ENCODE measurements around the gene PRLH.

Gene PRLH

DNA sequence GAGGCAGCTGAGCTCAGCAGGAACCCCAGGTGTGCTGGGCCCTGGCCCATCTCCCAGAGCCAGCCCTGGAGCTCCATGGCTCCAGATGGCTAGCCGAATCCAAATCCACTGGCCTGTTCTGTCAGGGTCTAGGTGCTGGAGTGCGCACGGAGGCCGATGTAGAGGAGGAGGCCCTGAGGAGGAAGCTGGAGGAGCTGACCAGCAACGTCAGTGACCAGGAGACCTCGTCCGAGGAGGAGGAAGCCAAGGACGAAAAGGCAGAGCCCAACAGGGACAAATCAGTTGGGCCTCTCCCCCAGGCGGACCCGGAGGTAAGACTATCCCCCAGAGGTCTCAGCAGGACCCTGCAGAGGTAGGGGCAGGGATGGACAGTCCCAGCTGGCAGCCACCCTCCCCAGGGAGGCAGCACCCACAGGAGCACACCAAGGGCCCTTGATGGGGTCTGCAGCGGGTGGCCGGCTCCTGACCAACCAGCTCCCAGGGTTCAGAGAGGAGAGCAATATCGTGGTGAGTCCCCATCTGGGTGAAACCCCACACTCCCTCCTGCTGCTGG lies 26.1 kb upstream of the PRLH start:
- Histone ChIP-seq H3K36me3 (ENCODE audit: insufficient read depth, low read length) (no peaks in the 10 kb centered on the region), H3K27me3 (ENCODE audit: insufficient read depth, low read length) (no peaks in the 10 kb centered on the region), H3K9me3 (ENCODE audit: insufficient read depth, low read depth, low read length) (no peaks in the 10 kb centered on the region), H3K9ac (ENCODE audit: low read depth, low read length) (no peak overlapping the region), H3K4me3 (ENCODE audit: low read length) (no peak overlapping the region), H3K27ac (ENCODE audit: low read depth, low read length) (no peak overlapping the region), H3K4me1 (ENCODE audit: insufficient read depth, low read length) (no peaks in the 10 kb centered on the region)
- WGBS, result 95% methylated on average over 13 of the region's 13 CpGs

GRCh38 chr2:237540823-237541222 lies 25.6 kb upstream of the PRLH start:
- no peak overlapping the region for H3K9ac ChIP-seq (ENCODE audit: low read depth, low read length)
- no peaks in the 10 kb centered on the region for H3K27me3 ChIP-seq (ENCODE audit: insufficient read depth, low read length)
- no peak overlapping the region for H3K4me3 ChIP-seq (ENCODE audit: low read length)

GRCh38 chr2:237541243-237541642 lies 25.1 kb upstream of the PRLH start:
- H3K9me3 ChIP-seq (ENCODE audit: insufficient read depth, low read depth, low read length), result no peaks in the 10 kb centered on the region
- WGBS, result 65% methylated on average over 5 of the region's 5 CpGs

More at GRCh38 chr2:237540823-237541222, 25.6 kb upstream of the PRLH start:
- H3K9me3 ChIP-seq (ENCODE audit: insufficient read depth, low read depth, low read length), result no peaks in the 10 kb centered on the region
- no peak overlapping the region for H3K27ac ChIP-seq (ENCODE audit: low read depth, low read length)
- no peaks in the 10 kb centered on the region for H3K4me1 ChIP-seq (ENCODE audit: insufficient read depth, low read length)
- no peaks in the 10 kb centered on the region for H3K36me3 ChIP-seq (ENCODE audit: insufficient read depth, low read length)
- 93% methylated on average over 6 of the region's 6 CpGs for WGBS

DNA sequence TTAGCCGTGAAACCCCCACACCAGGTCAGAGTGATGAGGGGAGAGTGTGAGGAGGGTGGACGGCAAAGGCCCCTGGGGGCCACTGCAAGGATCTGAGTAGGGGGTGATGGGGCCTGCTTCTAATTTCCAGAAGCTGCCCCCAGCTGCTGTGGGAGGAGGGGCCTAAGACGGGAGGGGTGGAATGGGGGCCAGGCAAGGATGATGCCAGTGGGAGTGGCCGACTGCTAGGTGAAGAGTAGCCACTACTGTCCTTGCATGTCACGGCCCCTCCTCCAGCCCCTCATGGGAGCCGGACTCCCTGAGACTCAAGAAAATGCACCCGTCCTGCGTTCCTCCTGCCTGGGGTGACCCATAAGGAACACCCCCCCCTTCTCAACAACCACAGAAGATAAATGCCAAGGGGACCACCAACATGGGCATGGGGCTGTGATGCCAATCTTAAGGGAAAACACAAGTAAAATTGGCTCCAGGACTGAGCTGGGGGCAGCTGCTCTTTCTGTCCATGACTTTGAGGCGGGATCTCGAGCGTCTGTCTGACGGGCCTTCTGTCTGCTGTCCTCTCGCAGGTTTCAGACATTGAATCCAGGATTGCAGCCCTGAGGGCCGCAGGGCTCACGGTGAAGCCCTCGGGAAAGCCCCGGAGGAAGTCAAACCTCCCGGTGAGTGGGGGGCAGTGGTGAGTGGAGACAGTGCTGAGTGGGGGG lies 24.2 kb upstream of the PRLH start:
- Histone ChIP-seq H3K9me3 (ENCODE audit: insufficient read depth, low read depth, low read length) (no peaks in the 10 kb centered on the region), H3K36me3 (ENCODE audit: insufficient read depth, low read length) (no peaks in the 10 kb centered on the region), H3K27me3 (ENCODE audit: insufficient read depth, low read length) (no peaks in the 10 kb centered on the region), H3K9ac (ENCODE audit: low read depth, low read length) (no peak overlapping the region), H3K4me3 (ENCODE audit: low read length) (no peak overlapping the region), H3K27ac (ENCODE audit: low read depth, low read length) (no peak overlapping the region), H3K4me1 (ENCODE audit: insufficient read depth, low read length) (no peaks in the 10 kb centered on the region)
- WGBS, result 87% methylated on average over 18 of the region's 18 CpGs

More at GRCh38 chr2:237541243-237541642, 25.1 kb upstream of the PRLH start:
- no peak overlapping the region for H3K4me3 ChIP-seq (ENCODE audit: low read length)
- no peaks in the 10 kb centered on the region for H3K4me1 ChIP-seq (ENCODE audit: insufficient read depth, low read length)
- no peaks in the 10 kb centered on the region for H3K27me3 ChIP-seq (ENCODE audit: insufficient read depth, low read length)
- no peak overlapping the region for H3K27ac ChIP-seq (ENCODE audit: low read depth, low read length)
- H3K9ac ChIP-seq (ENCODE audit: low read depth, low read length), result no peak overlapping the region
- H3K36me3 ChIP-seq (ENCODE audit: insufficient read depth, low read length), result no peaks in the 10 kb centered on the region

- Histone ChIP-seq H3K4me1 (ENCODE audit: insufficient read depth, low read length) (no peaks in the 10 kb centered on the region), H3K9me3 (ENCODE audit: insufficient read depth, low read depth, low read length) (no peaks in the 10 kb centered on the region), H3K9ac (ENCODE audit: low read depth, low read length) (no peak overlapping the region), H3K27ac (ENCODE audit: low read depth, low read length) (no peak overlapping the region), H3K4me3 (ENCODE audit: low read length) (no peak overlapping the region), H3K36me3 (ENCODE audit: insufficient read depth, low read length) (no peaks in the 10 kb centered on the region), H3K27me3 (ENCODE audit: insufficient read depth, low read length) (no peaks in the 10 kb centered on the region)
- WGBS, result 81% methylated on average over 8 of the region's 8 CpGs
Observed at GRCh38 chr2:237546040-237546875, 20.1 kb upstream of the PRLH start.

DNA sequence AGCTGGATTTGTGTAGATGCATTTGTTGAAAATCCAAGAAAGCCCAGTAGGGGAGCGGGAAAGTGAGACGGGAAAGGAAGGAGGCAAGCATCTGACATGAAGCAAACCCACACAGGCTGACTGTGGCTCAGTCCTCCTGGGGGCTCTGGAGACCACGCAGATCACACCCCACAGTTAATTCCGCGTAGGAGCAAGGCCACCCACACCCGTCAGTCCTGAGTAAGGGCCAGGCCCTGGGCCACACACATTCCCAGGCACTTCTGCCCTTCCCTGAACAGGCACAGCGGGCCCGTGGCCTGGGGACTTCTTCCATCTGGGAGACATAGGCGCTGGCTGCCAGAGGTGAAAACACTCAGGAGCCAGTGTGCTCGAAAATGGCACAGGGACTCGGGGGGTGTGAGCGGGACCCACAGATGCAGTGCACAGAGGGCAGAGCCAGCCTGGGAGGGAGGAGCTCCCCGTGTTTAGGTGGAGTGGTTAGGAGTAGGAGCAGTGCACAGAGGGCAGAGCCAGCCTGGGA lies 19.4 kb upstream of the PRLH start:
- H3K36me3 ChIP-seq (ENCODE audit: insufficient read depth, low read length), result no peaks in the 10 kb centered on the region
- H3K9ac ChIP-seq (ENCODE audit: low read depth, low read length), result no peak overlapping the region
- no peak overlapping the region for H3K27ac ChIP-seq (ENCODE audit: low read depth, low read length)
- WGBS, result 92% methylated on average over 12 of the region's 13 CpGs
- H3K4me3 ChIP-seq (ENCODE audit: low read length), result no peak overlapping the region
- no peaks in the 10 kb centered on the region for H3K27me3 ChIP-seq (ENCODE audit: insufficient read depth, low read length)
- no peaks in the 10 kb centered on the region for H3K9me3 ChIP-seq (ENCODE audit: insufficient read depth, low read depth, low read length)
- H3K4me1 ChIP-seq (ENCODE audit: insufficient read depth, low read length), result no peaks in the 10 kb centered on the region

DNA sequence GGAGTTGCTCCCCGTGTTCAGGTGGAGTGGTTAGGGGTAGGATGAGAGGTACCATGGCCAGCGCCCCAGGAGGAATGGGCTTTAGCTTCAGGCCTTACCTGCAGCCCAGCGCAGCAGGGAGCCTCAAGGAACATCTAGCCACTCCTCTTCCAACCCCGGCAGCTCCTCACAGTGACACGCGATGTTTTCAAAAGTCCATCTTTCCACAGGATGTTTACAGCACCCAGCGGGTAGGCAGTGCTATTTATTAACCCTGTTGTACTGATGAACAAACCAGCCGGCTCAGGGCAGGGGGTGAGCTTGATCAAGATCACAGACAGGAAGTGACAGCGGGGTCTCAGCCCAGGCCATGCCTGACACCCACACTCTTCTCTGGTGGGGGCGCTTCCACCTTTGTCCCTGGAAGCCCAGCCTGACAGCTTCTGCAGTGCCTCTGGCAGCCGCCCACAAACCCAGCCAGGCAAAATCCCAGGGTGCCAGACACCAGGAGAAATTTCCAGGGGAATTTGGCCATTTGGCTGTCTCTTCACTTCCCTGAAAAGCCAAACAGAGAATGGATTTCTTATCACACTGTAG lies 18.4 kb upstream of the PRLH start:
- no peaks in the 10 kb centered on the region for H3K27me3 ChIP-seq (ENCODE audit: insufficient read depth, low read length)
- no peak overlapping the region for H3K27ac ChIP-seq (ENCODE audit: low read depth, low read length)
- H3K9me3 ChIP-seq (ENCODE audit: insufficient read depth, low read depth, low read length), result no peaks in the 10 kb centered on the region
- H3K4me3 ChIP-seq (ENCODE audit: low read length), result no peak overlapping the region
- H3K9ac ChIP-seq (ENCODE audit: low read depth, low read length), result no peak overlapping the region
- H3K4me1 ChIP-seq (ENCODE audit: insufficient read depth, low read length), result no peaks in the 10 kb centered on the region
- 70% methylated on average over 11 of the region's 11 CpGs for WGBS
- no peaks in the 10 kb centered on the region for H3K36me3 ChIP-seq (ENCODE audit: insufficient read depth, low read length)

GRCh38 chr2:237549216-237549615 lies 17.2 kb upstream of the PRLH start:
- Histone ChIP-seq H3K4me3 (ENCODE audit: low read length) (no peak overlapping the region), H3K27ac (ENCODE audit: low read depth, low read length) (no peak overlapping the region), H3K9me3 (ENCODE audit: insufficient read depth, low read depth, low read length) (peaks cover 5% of the 10 kb centered on the region; the same call in 1 of the 2 replicates), H3K4me1 (ENCODE audit: insufficient read depth, low read length) (no peaks in the 10 kb centered on the region), H3K9ac (ENCODE audit: low read depth, low read length) (no peak overlapping the region), H3K27me3 (ENCODE audit: insufficient read depth, low read length) (no peaks in the 10 kb centered on the region), H3K36me3 (ENCODE audit: insufficient read depth, low read length) (no peaks in the 10 kb centered on the region; the same call in 1 of the 2 replicates)
- 93% methylated on average over 8 of the region's 8 CpGs for WGBS

DNA sequence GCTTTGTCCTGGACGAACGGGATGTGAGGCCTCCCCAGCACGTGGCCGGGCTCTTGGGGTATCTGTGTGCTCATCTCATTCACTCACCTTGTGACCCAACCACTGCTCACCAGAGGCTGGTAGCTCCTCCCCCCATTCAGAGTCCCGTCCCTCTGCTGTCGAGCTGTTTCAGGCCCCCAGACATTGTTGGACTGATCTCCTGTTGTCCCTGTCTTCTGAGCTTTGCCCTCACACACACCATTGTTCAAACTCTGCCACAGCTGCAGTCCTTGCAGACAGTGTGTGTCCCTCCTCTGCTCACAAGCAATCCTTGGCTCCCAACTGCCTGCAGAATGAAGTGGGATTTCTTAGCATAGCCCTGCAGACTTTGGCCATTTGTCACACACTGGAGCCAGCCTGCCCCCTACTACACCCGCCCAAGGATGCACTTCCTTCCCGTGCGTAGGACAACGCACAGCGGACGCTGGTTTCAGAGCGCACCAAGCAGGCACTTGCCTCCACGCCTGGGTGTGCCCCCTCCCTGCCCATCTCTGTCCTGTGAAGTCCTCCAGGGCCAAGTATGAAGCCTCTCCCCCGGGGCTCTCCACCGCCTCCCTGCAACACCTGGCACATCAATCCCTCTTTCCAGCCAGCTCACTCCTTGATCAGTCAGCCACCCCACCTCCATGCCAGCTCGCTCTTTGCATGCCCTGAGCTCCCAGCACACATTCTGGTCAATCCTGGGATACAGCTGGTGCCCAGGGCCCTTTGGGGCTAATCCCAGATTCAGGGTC lies 16.5 kb upstream of the PRLH start:
- Histone ChIP-seq H3K9ac (ENCODE audit: low read depth, low read length) (no peak overlapping the region), H3K27ac (ENCODE audit: low read depth, low read length) (no peak overlapping the region), H3K4me3 (ENCODE audit: low read length) (no peak overlapping the region), H3K4me1 (ENCODE audit: insufficient read depth, low read length) (no peaks in the 10 kb centered on the region), H3K27me3 (ENCODE audit: insufficient read depth, low read length) (no peaks in the 10 kb centered on the region), H3K9me3 (ENCODE audit: insufficient read depth, low read depth, low read length) (peaks cover 7% of the 10 kb centered on the region; the same call in 1 of the 2 replicates), H3K36me3 (ENCODE audit: insufficient read depth, low read length) (no peaks in the 10 kb centered on the region; the same call in 1 of the 2 replicates)
- 83% methylated on average over 17 of the region's 17 CpGs for WGBS

DNA sequence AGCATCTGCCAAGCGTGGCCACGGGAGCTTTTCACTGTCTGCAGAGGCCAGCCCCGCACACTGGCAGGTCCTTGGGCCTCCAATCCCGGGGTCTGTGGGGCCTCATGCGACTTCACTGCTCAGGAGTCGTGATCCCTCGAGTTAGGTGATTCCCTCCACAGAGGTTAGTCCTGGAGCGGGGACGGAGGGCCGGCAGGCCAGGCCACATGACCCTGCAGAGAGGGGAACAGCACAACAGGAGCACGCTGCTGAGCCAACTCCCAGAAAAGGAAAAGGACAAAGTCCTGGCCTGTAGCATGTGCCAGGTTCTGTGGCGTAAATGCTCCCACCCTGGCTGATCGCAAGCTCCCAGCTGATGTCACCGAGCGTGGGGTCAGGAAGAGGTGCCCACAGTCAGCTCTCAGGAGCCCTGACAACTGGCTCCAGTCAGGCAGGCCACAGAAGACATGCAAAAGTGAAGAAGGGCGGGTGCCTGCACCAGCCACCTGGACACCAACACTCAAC lies 15.3 kb upstream of the PRLH start:
- Histone ChIP-seq H3K27ac (ENCODE audit: low read depth, low read length) (no peak overlapping the region), H3K9me3 (ENCODE audit: insufficient read depth, low read depth, low read length) (peaks cover 12% of the 10 kb centered on the region)

More for the DNA sequence above, 15.3 kb upstream of the PRLH start:
- Histone ChIP-seq H3K4me3 (ENCODE audit: low read length) (no peak overlapping the region), H3K9ac (ENCODE audit: low read depth, low read length) (no peak overlapping the region), H3K36me3 (ENCODE audit: insufficient read depth, low read length) (no peaks in the 10 kb centered on the region; the same call in 1 of the 2 replicates), H3K27me3 (ENCODE audit: insufficient read depth, low read length) (no peaks in the 10 kb centered on the region), H3K4me1 (ENCODE audit: insufficient read depth, low read length) (no peaks in the 10 kb centered on the region)
- 93% methylated on average over 16 of the region's 16 CpGs for WGBS

All from HUES64 (cell line).